Measurements from ENCODE around the gene DNASE1L3. TPM values are rescaled to one million over a fixed set of nuclear protein-coding genes. Genes with fewer than 3 reads are reported as not detected.

Gene DNASE1L3
- total RNA-seq, 1 experiment from 2014 or later = 0.27 TPM

DNA sequence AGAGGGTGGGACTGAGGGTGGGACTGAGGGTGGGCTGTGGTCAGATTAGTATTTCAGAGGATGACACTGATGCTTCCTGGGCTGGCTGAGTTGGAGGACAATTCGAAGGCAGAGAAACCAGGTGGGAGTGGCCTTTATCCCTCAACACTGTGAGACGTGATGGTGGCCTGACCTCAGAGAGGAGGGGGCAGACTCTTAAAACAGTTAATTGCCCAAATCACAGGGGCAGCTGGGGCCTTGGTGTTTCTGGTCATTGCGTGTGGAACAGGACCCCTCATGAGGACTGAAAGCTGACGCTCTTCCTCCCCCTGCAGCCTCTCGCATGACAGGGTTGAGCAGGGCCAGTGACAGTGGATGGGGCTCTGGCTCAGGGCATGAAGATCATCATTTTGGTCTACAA, 18.7 kb downstream of the DNASE1L3 start:
- H3K4me1 ChIP-seq = peaks cover 16% of the 10 kb centered on the region
- H3K4me3 Mint-ChIP-seq (ENCODE audit: unreplicated experiment) = no peak overlapping the region
- CTCF ChIA-PET = no interaction called here

DNA sequence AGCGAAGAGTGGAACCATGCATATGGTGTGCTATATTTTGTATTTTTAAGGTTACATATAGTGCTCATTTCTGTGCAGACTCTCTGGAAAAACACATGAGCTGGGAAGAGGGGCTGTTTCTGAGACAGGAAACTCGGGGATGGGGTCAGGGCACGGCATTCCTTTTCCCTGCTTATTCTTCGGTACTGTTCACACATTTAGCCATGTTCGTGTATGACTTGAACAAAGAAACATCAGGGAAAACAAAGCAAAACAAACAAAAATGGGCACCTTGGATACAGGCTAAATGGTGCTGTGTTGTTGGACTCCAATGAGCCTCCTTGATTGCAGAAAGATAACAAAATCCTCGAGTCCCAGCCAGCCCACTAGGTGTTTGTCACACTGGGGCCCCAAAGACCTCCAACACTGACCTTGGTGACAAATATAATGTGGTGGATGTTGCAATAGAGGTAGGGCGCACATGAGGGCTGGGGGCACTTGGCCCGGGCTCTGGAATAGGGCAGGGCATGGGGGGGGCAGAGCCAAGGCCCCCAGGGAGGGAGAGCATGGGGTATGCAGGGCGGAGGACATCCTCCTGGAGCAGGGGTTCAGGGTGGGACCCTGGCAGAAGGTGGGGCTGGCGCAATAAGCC, 19.3 kb downstream of the DNASE1L3 start:
- H3K4me3 ChIP-seq (ENCODE audit: low read depth, low read length) = no peak overlapping the region
- no peaks in the 10 kb centered on the region for H3K9me3 ChIP-seq
- ChIA-PET POLR2A (no interaction called here), CTCF (interaction anchor here (0.5 kb wide), 1 partner anchor 192 kb away, joined by 5 read pairs; no protein-coding TSS in a partner anchor)
- H3K4me3 Mint-ChIP-seq (ENCODE audit: unreplicated experiment) = no peak overlapping the region
- intact Hi-C loops (cut with micrococcal nuclease; ENCODE audit: unreplicated experiment) = no loop called here
- H3K9me3 Mint-ChIP-seq (ENCODE audit: unreplicated experiment) = no peaks in the 10 kb centered on the region
- H3K4me1 ChIP-seq = peaks cover 16% of the 10 kb centered on the region
- no peak overlapping the region for H3K27ac Mint-ChIP-seq (ENCODE audit: unreplicated experiment)
- no peaks in the 10 kb centered on the region for H3K36me3 ChIP-seq (ENCODE audit: control insufficient read depth, insufficient read depth, low read length)
- no peaks in the 10 kb centered on the region for H3K27me3 Mint-ChIP-seq (ENCODE audit: insufficient read depth, unreplicated experiment)
- peaks cover 16% of the 10 kb centered on the region for H3K4me1 Mint-ChIP-seq (ENCODE audit: low read depth, unreplicated experiment)
- no peak for DNase-seq
- TF ChIP-seq, protein P1, sequence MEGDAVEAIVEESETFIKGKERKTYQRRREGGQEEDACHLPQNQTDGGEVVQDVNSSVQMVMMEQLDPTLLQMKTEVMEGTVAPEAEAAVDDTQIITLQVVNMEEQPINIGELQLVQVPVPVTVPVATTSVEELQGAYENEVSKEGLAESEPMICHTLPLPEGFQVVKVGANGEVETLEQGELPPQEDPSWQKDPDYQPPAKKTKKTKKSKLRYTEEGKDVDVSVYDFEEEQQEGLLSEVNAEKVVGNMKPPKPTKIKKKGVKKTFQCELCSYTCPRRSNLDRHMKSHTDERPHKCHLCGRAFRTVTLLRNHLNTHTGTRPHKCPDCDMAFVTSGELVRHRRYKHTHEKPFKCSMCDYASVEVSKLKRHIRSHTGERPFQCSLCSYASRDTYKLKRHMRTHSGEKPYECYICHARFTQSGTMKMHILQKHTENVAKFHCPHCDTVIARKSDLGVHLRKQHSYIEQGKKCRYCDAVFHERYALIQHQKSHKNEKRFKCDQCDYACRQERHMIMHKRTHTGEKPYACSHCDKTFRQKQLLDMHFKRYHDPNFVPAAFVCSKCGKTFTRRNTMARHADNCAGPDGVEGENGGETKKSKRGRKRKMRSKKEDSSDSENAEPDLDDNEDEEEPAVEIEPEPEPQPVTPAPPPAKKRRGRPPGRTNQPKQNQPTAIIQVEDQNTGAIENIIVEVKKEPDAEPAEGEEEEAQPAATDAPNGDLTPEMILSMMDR (IDR thresholded peaks at IDR 0.05; ENCODE audit: insufficient read depth in 1 of 2, low read depth in 1 of 2, low read length in 1 of 2, severe bottlenecking in 1 of 2, unreplicated experiment in 1 of 2) = no peak
- no TSS peak for BruUV-seq (replicated peaks)
- H3K36me3 Mint-ChIP-seq (ENCODE audit: insufficient read depth, unreplicated experiment) = no peaks in the 10 kb centered on the region
- H3K27me3 ChIP-seq (replicated peaks; ENCODE audit: control insufficient read depth, insufficient read depth, low read length) = no peaks in the 10 kb centered on the region

More for the DNA sequence above, 18.7 kb downstream of the DNASE1L3 start:
- BruUV-seq (replicated peaks) = no TSS peak
- Mint-ChIP-seq H3K36me3 (ENCODE audit: insufficient read depth, unreplicated experiment) (no peaks in the 10 kb centered on the region), H3K27me3 (ENCODE audit: insufficient read depth, unreplicated experiment) (no peaks in the 10 kb centered on the region), H3K9me3 (ENCODE audit: unreplicated experiment) (no peaks in the 10 kb centered on the region), H3K4me1 (ENCODE audit: low read depth, unreplicated experiment) (peaks cover 16% of the 10 kb centered on the region), H3K27ac (ENCODE audit: unreplicated experiment) (no peak overlapping the region)
- Histone ChIP-seq H3K36me3 (ENCODE audit: control insufficient read depth, insufficient read depth, low read length) (no peaks in the 10 kb centered on the region), H3K27me3 (replicated peaks; ENCODE audit: control insufficient read depth, insufficient read depth, low read length) (no peaks in the 10 kb centered on the region), H3K9me3 (no peaks in the 10 kb centered on the region), H3K4me3 (ENCODE audit: low read depth, low read length) (no peak overlapping the region)
- TF ChIP-seq, protein P1 (IDR thresholded peaks at IDR 0.05; ENCODE audit: insufficient read depth in 1 of 2, low read depth in 1 of 2, low read length in 1 of 2, severe bottlenecking in 1 of 2, unreplicated experiment in 1 of 2) = no peak
- intact Hi-C loops (cut with micrococcal nuclease; ENCODE audit: unreplicated experiment) = no loop called here
- POLR2A ChIA-PET = no interaction called here
- no peak for DNase-seq

DNA sequence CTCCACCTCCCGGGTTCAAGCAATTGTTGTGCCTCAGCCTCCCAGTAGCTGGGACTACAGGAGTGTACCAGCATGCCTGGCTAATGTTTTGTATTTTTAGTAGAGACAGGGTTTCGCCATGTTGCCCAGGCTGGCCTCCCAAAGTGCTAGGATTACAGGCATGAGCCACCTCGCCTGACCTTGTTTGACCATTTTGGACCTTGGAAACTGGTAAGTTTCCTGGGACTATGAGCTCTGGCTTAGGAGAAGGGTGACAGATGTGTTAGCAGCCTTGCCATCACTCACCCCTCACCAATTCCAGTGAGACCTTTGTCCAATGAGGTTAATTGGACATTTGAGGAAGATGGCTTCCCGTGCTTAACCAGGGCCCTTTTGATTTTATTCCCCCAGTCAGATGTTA, 19.9 kb downstream of the DNASE1L3 start:
- H3K36me3 Mint-ChIP-seq (ENCODE audit: insufficient read depth, unreplicated experiment) = no peaks in the 10 kb centered on the region
- no peak overlapping the region for H3K27ac Mint-ChIP-seq (ENCODE audit: unreplicated experiment)
- no peak overlapping the region for H3K4me3 ChIP-seq (ENCODE audit: low read depth, low read length)
- CTCF ChIA-PET = interaction anchor here (0.7 to 1.3 kb wide), 2 partner anchors 23 to 109 kb away, joined by 3 to 9 read pairs; no protein-coding TSS in a partner anchor
- peaks cover 16% of the 10 kb centered on the region for H3K4me1 Mint-ChIP-seq (ENCODE audit: low read depth, unreplicated experiment)
- no peak overlapping the region for H3K4me3 Mint-ChIP-seq (ENCODE audit: unreplicated experiment)
- H3K9me3 Mint-ChIP-seq (ENCODE audit: unreplicated experiment) = no peaks in the 10 kb centered on the region
- peaks cover 16% of the 10 kb centered on the region for H3K4me1 ChIP-seq
- BruUV-seq (replicated peaks) = no TSS peak
- no peaks in the 10 kb centered on the region for H3K27me3 ChIP-seq (replicated peaks; ENCODE audit: control insufficient read depth, insufficient read depth, low read length)
- intact Hi-C loops (cut with micrococcal nuclease; ENCODE audit: unreplicated experiment) = no loop called here
- POLR2A ChIA-PET = no interaction called here
- H3K36me3 ChIP-seq (ENCODE audit: control insufficient read depth, insufficient read depth, low read length) = no peaks in the 10 kb centered on the region
- no peaks in the 10 kb centered on the region for H3K27me3 Mint-ChIP-seq (ENCODE audit: insufficient read depth, unreplicated experiment)
- TF ChIP-seq, protein P1 (IDR thresholded peaks at IDR 0.05; ENCODE audit: insufficient read depth in 1 of 2, low read depth in 1 of 2, low read length in 1 of 2, severe bottlenecking in 1 of 2, unreplicated experiment in 1 of 2) = no peak
- DNase-seq = no peak
- H3K9me3 ChIP-seq = no peaks in the 10 kb centered on the region
